ENCODE measurements around the gene IGFBP2. TPM values are rescaled to one million over a fixed set of nuclear protein-coding genes. Genes with fewer than 3 reads are reported as not detected.
A peak's percentile ranks its signal among the peaks of the same experiment; 100 is the strongest.

IGFBP2 gene
- total and polyA plus RNA-seq, 2 experiments from 2014 or later = 5.6 to 40.1 TPM

DNA sequence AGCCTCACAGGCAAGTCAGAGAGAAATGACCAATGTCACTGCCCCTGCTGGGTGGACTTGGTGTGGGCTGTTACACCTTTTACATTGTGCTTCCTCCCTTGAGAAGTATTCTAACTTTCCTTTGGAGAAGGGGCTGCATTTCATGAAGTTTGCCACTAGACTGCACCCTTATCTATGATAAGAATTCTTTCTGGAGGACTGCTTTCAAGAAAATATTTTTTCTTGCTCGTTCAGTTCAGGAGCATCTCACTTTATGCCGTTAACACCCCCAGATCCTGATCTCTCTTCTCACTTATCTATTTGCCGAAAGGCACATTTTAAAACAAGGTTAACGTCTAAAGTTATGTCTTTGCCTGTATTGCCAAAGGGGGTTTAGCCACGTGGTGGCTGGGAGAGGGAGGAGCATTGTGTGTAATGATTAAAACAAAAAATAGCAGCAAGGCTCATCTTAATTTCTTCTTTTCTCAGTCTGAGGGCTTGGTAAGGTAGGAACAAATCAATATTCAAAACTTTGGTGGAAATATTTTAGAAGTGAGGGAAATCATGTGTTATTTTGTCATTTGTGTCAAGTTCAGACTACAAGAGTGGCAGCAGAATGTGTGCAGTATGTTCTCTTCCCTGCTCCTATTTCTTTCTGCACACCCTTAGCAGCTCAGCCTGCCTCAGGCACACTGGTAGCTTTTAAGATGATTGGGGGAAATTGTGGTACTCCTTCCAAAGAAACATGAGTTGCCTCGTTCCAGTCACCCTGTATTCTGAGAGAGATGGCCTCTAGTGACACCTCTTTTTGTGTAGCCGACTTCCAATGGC, 63.7 kb downstream of the IGFBP2 start:
- Histone ChIP-seq H3K27ac (no peak overlapping the region), H3K9me2 (ENCODE audit: insufficient read depth) (no peaks in the 10 kb centered on the region), H3K79me2 (ENCODE audit: insufficient read depth) (no peaks in the 10 kb centered on the region), H3K9ac (no peak overlapping the region), H4K20me1 (ENCODE audit: insufficient read depth) (no peaks in the 10 kb centered on the region), H2AFZ (peak overlapping the region; percentile 65), H3K27me3 (replicated peaks; ENCODE audit: insufficient read depth) (no peaks in the 10 kb centered on the region), H3K4me2 (ENCODE audit: unreplicated experiment) (peak overlapping the region; percentile 29), H3K36me3 (ENCODE audit: low read depth) (no peaks in the 10 kb centered on the region), H3F3A (ENCODE audit: insufficient read depth) (peaks cover 9% of the 10 kb centered on the region), H3K9me3 (ENCODE audit: low read depth) (no peaks in the 10 kb centered on the region), H3K4me1 (ENCODE audit: insufficient read depth) (peaks cover 19% of the 10 kb centered on the region), H3K4me3 (peak overlapping the region; percentile 24; the same call in 1 of the 2 replicates)
- TF ChIP-seq EZH2 (IDR thresholded peaks at IDR 0.05; ENCODE audit: insufficient read depth, poor library complexity, severe bottlenecking) (no peak), EZH2phosphoT487 (IDR thresholded peaks at IDR 0.05; ENCODE audit: insufficient read depth, low read depth) (no peak)
- peak; percentile 73 for DNase-seq
- 23 to 26% methylated on average over 7 of the region's 7 CpGs for WGBS, 2 experiments (ENCODE audit: low coverage in 1 of 2, low lambda C conversion rate in 2 of 2, missing lambda C conversion rate in 2 of 2)
- in situ Hi-C loops (cut with MboI) = loop anchor here (5.0 to 10.0 kb wide), 2 partner anchors 818 to 1015 kb away; no protein-coding TSS in a partner anchor

DNA sequence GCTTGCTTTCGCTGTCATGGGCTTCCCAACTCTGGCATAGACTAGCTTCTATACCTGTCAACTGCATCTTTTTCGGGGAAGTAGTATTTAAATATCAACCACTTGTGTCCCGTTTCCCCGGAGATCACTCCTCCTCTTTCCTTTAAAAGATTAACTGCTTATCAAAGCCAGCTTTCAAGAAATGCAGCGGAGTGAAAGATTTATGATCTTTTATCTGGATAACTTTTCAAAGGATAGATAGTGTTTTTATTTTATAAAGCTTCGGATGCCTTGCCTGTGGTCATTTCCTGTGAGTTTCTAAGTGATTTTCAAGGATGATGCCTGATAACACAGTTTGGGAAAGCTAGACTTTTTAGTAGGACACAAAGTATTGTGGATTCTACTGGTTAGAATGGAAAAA, 65.1 kb downstream of the IGFBP2 start:
- Histone ChIP-seq H3K4me3 (no peak overlapping the region), H3K9me3 (ENCODE audit: low read depth) (no peaks in the 10 kb centered on the region), H3K79me2 (ENCODE audit: insufficient read depth) (no peaks in the 10 kb centered on the region), H3K4me2 (ENCODE audit: unreplicated experiment) (no peak overlapping the region), H3K9me2 (ENCODE audit: insufficient read depth) (no peaks in the 10 kb centered on the region), H3K4me1 (ENCODE audit: insufficient read depth) (peaks cover 17% of the 10 kb centered on the region), H3K27me3 (replicated peaks; ENCODE audit: insufficient read depth) (no peaks in the 10 kb centered on the region), H2AFZ (no peak overlapping the region), H3K36me3 (ENCODE audit: low read depth) (no peaks in the 10 kb centered on the region), H3F3A (ENCODE audit: insufficient read depth) (peaks cover 9% of the 10 kb centered on the region), H3K27ac (no peak overlapping the region), H3K9ac (no peak overlapping the region), H4K20me1 (ENCODE audit: insufficient read depth) (no peaks in the 10 kb centered on the region)
- WGBS, 2 experiments (ENCODE audit: low coverage in 1 of 2, low lambda C conversion rate in 2 of 2, missing lambda C conversion rate in 2 of 2) = 80 to 85% methylated on average over 6 of the region's 6 CpGs
- in situ Hi-C loops (cut with MboI) = loop anchor here (5.0 to 10.0 kb wide), 2 partner anchors 817 to 1014 kb away; no protein-coding TSS in a partner anchor
- no peak for DNase-seq
- TF ChIP-seq EZH2phosphoT487 (IDR thresholded peaks at IDR 0.05; ENCODE audit: insufficient read depth, low read depth) (no peak), EZH2 (IDR thresholded peaks at IDR 0.05; ENCODE audit: insufficient read depth, poor library complexity, severe bottlenecking) (no peak)

DNA sequence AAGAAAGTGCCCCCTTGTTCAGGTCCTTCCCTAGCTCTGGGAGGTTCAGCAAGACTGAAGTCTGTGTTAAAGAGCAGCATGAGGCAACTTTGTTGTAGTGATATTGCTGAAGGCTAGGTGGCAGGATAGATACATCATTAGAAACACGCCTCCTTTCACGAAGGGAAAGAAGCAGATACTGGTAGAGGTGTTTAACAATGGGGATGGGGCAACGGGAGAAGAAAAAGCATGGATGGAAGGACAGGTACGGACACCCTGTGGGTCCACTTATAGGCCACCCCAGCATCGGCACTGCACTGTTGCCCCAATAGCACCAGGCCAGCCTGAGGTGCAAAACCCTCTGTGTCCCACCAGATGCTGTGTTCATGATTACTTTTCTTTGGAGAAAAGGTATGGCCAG, 65.7 kb downstream of the IGFBP2 start:
- H3K36me3 ChIP-seq (ENCODE audit: low read depth) = no peaks in the 10 kb centered on the region
- peaks cover 17% of the 10 kb centered on the region for H3K4me1 ChIP-seq (ENCODE audit: insufficient read depth)
- TF ChIP-seq EZH2phosphoT487 (IDR thresholded peaks at IDR 0.05; ENCODE audit: insufficient read depth, low read depth) (no peak), EZH2 (IDR thresholded peaks at IDR 0.05; ENCODE audit: insufficient read depth, poor library complexity, severe bottlenecking) (no peak)
- WGBS, 2 experiments (ENCODE audit: low coverage in 1 of 2, low lambda C conversion rate in 2 of 2, missing lambda C conversion rate in 2 of 2) = 3 to 6% methylated on average over 5 of the region's 5 CpGs
- no peaks in the 10 kb centered on the region for H3K79me2 ChIP-seq (ENCODE audit: insufficient read depth)
- no peak overlapping the region for H3K4me3 ChIP-seq
- DNase-seq = peak; percentile 85
- no peaks in the 10 kb centered on the region for H4K20me1 ChIP-seq (ENCODE audit: insufficient read depth)
- H2AFZ ChIP-seq = no peak overlapping the region
- in situ Hi-C loops (cut with MboI) = loop anchor here (5.0 to 10.0 kb wide), 2 partner anchors 816 to 1013 kb away; no protein-coding TSS in a partner anchor
- H3K9me3 ChIP-seq (ENCODE audit: low read depth) = no peaks in the 10 kb centered on the region
- H3K9ac ChIP-seq = no peak overlapping the region
- H3K27ac ChIP-seq = no peak overlapping the region
- H3K9me2 ChIP-seq (ENCODE audit: insufficient read depth) = no peaks in the 10 kb centered on the region
- no peaks in the 10 kb centered on the region for H3K27me3 ChIP-seq (replicated peaks; ENCODE audit: insufficient read depth)
- H3K4me2 ChIP-seq (ENCODE audit: unreplicated experiment) = no peak overlapping the region
- H3F3A ChIP-seq (ENCODE audit: insufficient read depth) = peaks cover 9% of the 10 kb centered on the region

- H3K27me3 ChIP-seq (replicated peaks; ENCODE audit: insufficient read depth) = no peaks in the 10 kb centered on the region
- no peaks in the 10 kb centered on the region for H3K79me2 ChIP-seq (ENCODE audit: insufficient read depth)
- H3K36me3 ChIP-seq (ENCODE audit: low read depth) = no peaks in the 10 kb centered on the region
- 40 to 43% methylated on average over 7 of the region's 7 CpGs for WGBS, 2 experiments (ENCODE audit: low coverage in 1 of 2, low lambda C conversion rate in 2 of 2, missing lambda C conversion rate in 2 of 2)
- H3K4me1 ChIP-seq (ENCODE audit: insufficient read depth) = peaks cover 11% of the 10 kb centered on the region
- H4K20me1 ChIP-seq (ENCODE audit: insufficient read depth) = no peaks in the 10 kb centered on the region
- no peak overlapping the region for H3K27ac ChIP-seq
- H3K9me2 ChIP-seq (ENCODE audit: insufficient read depth) = no peaks in the 10 kb centered on the region
- TF ChIP-seq EZH2 (IDR thresholded peaks at IDR 0.05; ENCODE audit: insufficient read depth, poor library complexity, severe bottlenecking) (no peak), EZH2phosphoT487 (IDR thresholded peaks at IDR 0.05; ENCODE audit: insufficient read depth, low read depth) (no peak)
- in situ Hi-C loops (cut with MboI) = loop anchor here (10.0 kb wide), 1 partner anchor 465 kb away; no protein-coding TSS in a partner anchor
- no peaks in the 10 kb centered on the region for H3K9me3 ChIP-seq (ENCODE audit: low read depth)
- no peak overlapping the region for H3K9ac ChIP-seq
- H3K4me3 ChIP-seq = no peak overlapping the region
- DNase-seq = no peak
- peak overlapping the region; percentile 3 for H3K4me2 ChIP-seq (ENCODE audit: unreplicated experiment)
- peaks cover 9% of the 10 kb centered on the region for H3F3A ChIP-seq (ENCODE audit: insufficient read depth)
- no peak overlapping the region for H2AFZ ChIP-seq
Measured at GRCh38 chr2:216700088-216700567, 66.9 kb downstream of the IGFBP2 start.
